SK-N-SH treated with all-trans-retinoic acid at 6 μM for 48 hours (cell line): ENCODE results near the gene SLC47A2.

Experiments used
- ATAC-seq: fragments of 200-7000 bp; cut with Tn5 transposase; 3 replicates; pipeline ENCODE4 v1.9.1; 2020; ENCODE audit warnings: mild to moderate bottlenecking, moderate library complexity
- CSDC2 ChIP-seq: fragments of 250-450 bp; sonication (Bioruptor Pico); IDR thresholded peaks from 2 replicates; pipeline ENCODE4 v1.5.0; 2020; ENCODE audit warnings: mild to moderate bottlenecking, moderate library complexity
- GLIS3 ChIP-seq: fragments of 250-450 bp; sonication (Bioruptor Pico); IDR thresholded peaks from 2 replicates; pipeline ENCODE4 v1.5.0; 2020; ENCODE audit warnings: mild to moderate bottlenecking, moderate library complexity
- PATZ1 ChIP-seq: fragments of 250-450 bp; sonication (Bioruptor Pico); IDR thresholded peaks from 2 replicates; pipeline ENCODE4 v1.8.0; 2020; ENCODE audit warnings: mild to moderate bottlenecking, moderate library complexity, borderline replicate concordance
- POU6F1 ChIP-seq: fragments of 250-450 bp; sonication (Bioruptor Pico); IDR thresholded peaks from 2 replicates; pipeline ENCODE4 v1.8.0; 2021; ENCODE audit warnings: low read depth, mild to moderate bottlenecking, moderate library complexity, borderline replicate concordance
- PPARA ChIP-seq: fragments of 250-450 bp; sonication (Bioruptor Pico); IDR thresholded peaks from 2 replicates; pipeline ENCODE4 v1.5.0; 2020; ENCODE audit warnings: mild to moderate bottlenecking, borderline replicate concordance
- RARB ChIP-seq: fragments of 250-450 bp; sonication (Bioruptor Pico); IDR thresholded peaks from 2 replicates; pipeline ENCODE4 v1.8.0; 2021; ENCODE audit warnings: mild to moderate bottlenecking, moderate library complexity
- TOX ChIP-seq: fragments of 250-450 bp; sonication (Bioruptor Pico); IDR thresholded peaks from 2 replicates; pipeline ENCODE4 v1.8.0; 2021; ENCODE audit warnings: mild to moderate bottlenecking, moderate library complexity, borderline replicate concordance
- TSHZ2 ChIP-seq: fragments of 250-450 bp; sonication (Bioruptor Pico); IDR thresholded peaks from 2 replicates; pipeline ENCODE4 v1.5.0; 2020; ENCODE audit warnings: mild to moderate bottlenecking, moderate library complexity
- ZFP30 ChIP-seq: fragments of 450-650 bp; formaldehyde crosslinking; IDR thresholded peaks from 2 replicates; pipeline ENCODE4 v1.5.0; 2022; ENCODE audit warnings: mild to moderate bottlenecking, moderate library complexity
- ZNF8 ChIP-seq: fragments of 450-650 bp; formaldehyde crosslinking; IDR thresholded peaks from 2 replicates; pipeline ENCODE4 v1.5.0; 2020; ENCODE audit warnings: mild to moderate bottlenecking, moderate library complexity

The SLC47A2 gene

GRCh38 chr17:19661121-19661520 lies 55.3 kb downstream of the SLC47A2 start:
- no peak for ATAC-seq
- no peak for TF ChIP-seq TSHZ2 (CRISPR knock-in tag)

- ATAC-seq: no peak
- no peak for TF ChIP-seq PPARA
- TF ChIP-seq GLIS3: no peak
- TF ChIP-seq, all 23 proteins: peak for 0
Measured at GRCh38 chr17:19660219-19660870, 56.0 kb downstream of the SLC47A2 start.

GRCh38 chr17:19659366-19660177 lies 56.8 kb downstream of the SLC47A2 start:
- ATAC-seq: no peak
- TF ChIP-seq POU6F1 (CRISPR knock-in tag) (no peak), RARB (no peak), TSHZ2 (CRISPR knock-in tag) (no peak)
- TF ChIP-seq, all 23 proteins: peak for 0

- no peak for ATAC-seq
Measured at GRCh38 chr17:19656851-19657581, 59.4 kb downstream of the SLC47A2 start.

More at GRCh38 chr17:19656851-19657581, 59.4 kb downstream of the SLC47A2 start:
- TF ChIP-seq TOX: no peak
- no peak for TF ChIP-seq ZFP30 (CRISPR knock-in tag)
- TF ChIP-seq CSDC2: no peak
- TF ChIP-seq PATZ1 (CRISPR knock-in tag): no peak
- no peak for TF ChIP-seq POU6F1 (CRISPR knock-in tag)
- no peak for TF ChIP-seq ZNF8 (CRISPR knock-in tag)
